Activated naive CD8-positive, alpha-beta T cell treated with anti-CD3 and anti-CD28 coated beads for 36 hours (primary cell): Measurements from ENCODE around the gene TFDP2. TPM values are rescaled to one million over a fixed set of nuclear protein-coding genes. Genes with fewer than 3 reads are reported as not detected.
A peak's percentile ranks its signal among the peaks of the same experiment; 100 is the strongest.

ENCODE experiments used
- DNase-seq: peaks from one replicate; pipeline ENCODE4 v3.0.0; 2021
- H3K27ac Mint-ChIP-seq: one replicate; pipeline ENCODE4 v1.8.0; 2022; ENCODE audit warnings: mild to moderate bottlenecking, moderate library complexity, mixed read lengths
- H3K27me3 Mint-ChIP-seq: one replicate; pipeline ENCODE4 v1.8.0; 2022; ENCODE audit warnings: mild to moderate bottlenecking, mixed read lengths
- H3K36me3 Mint-ChIP-seq: one replicate; pipeline ENCODE4 v1.8.0; 2021; ENCODE audit warnings: mild to moderate bottlenecking, mixed read lengths
- H3K4me1 Mint-ChIP-seq: one replicate; pipeline ENCODE4 v1.8.0; 2021; ENCODE audit warnings: mixed read lengths
- H3K4me3 Mint-ChIP-seq: one replicate; pipeline ENCODE4 v1.8.0; 2022; ENCODE audit warnings: mild to moderate bottlenecking, moderate library complexity, mixed read lengths
- H3K9me3 Mint-ChIP-seq: one replicate; pipeline ENCODE4 v1.8.0; 2022; ENCODE audit warnings: mixed read lengths
- total RNA-seq, 2 experiments: library from RNA; stranded (reverse); gene quantifications; one replicate each; pipeline ENCODE4 v1.2.3, GENCODE V29; 2021

The TFDP2 gene
- total RNA-seq, 2 experiments from 2014 or later = 28.1 to 32.0 TPM

DNA sequence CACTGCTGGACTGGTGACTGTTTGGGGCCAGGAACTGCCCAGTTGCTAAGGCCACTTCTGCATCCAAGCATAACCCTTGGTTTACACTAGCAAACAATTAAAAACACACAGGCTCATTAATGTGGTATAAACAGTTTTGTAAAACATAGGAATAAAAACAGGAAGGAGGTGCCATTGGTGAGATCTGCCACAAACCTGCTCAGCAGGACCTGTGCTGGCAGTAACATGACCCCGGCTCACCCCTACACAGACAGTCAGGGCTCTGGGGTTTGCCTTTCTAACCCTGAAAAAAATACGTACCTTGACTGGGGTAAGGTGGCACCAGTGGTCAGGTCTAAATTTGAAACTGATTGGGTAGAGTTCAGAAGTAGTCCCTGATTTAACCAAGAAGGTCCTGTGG, 196.7 kb downstream of the TFDP2 start:
- peaks cover 10% of the 10 kb centered on the region for H3K4me1 Mint-ChIP-seq
- no peaks in the 10 kb centered on the region for H3K9me3 Mint-ChIP-seq
- H3K27me3 Mint-ChIP-seq = no peaks in the 10 kb centered on the region
- H3K27ac Mint-ChIP-seq = no peak overlapping the region
- no peak overlapping the region for H3K4me3 Mint-ChIP-seq
- peaks cover 3% of the 10 kb centered on the region for H3K36me3 Mint-ChIP-seq
- DNase-seq = no peak

DNA sequence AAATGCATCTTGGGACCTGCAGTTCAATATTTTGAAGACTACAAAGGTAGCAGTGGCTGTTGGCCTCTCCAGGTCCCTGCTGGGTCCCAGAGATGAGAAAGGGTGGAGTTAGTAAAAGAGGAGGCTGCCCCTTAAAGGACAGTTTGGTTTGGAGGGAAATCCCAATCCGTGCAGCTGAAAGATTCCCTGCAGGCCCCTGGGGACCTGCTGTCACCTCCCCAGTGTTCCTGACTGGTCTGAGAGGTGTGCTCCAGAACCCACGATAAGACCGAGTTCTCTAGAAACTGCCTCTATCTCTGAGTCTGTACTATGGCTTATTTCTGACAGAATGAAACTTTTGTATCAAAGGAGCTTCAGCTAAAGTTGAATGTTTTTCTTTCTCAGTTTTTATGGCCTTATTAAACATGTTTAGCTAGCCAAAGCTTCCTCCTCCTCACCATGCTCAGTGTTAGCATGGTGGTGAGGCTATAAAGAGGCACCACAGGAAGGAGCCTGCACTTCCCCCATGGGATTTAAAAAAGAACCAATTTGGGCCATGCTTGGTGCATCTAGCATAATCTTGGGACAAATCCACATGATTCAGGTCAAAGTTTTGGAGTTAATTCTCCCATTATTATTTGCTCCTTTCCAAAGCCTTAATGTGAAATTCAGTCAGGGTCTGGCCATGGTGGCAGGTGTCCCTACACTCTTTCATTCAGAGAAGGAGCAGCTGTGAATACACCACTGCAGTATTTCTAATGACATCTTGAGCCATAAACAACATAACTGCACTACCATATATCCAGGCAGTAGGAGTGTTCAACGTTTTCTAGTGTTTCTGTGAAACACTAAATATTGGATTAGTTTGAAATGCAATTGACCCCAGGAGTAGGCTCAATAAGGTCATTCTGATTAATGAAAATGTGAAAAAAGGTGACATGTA, 198.5 kb downstream of the TFDP2 start:
- peaks cover 3% of the 10 kb centered on the region for H3K36me3 Mint-ChIP-seq
- no peaks in the 10 kb centered on the region for H3K9me3 Mint-ChIP-seq
- H3K4me3 Mint-ChIP-seq = no peak overlapping the region
- H3K4me1 Mint-ChIP-seq = peaks cover 10% of the 10 kb centered on the region
- DNase-seq = no peak
- H3K27ac Mint-ChIP-seq = no peak overlapping the region
- no peaks in the 10 kb centered on the region for H3K27me3 Mint-ChIP-seq

DNA sequence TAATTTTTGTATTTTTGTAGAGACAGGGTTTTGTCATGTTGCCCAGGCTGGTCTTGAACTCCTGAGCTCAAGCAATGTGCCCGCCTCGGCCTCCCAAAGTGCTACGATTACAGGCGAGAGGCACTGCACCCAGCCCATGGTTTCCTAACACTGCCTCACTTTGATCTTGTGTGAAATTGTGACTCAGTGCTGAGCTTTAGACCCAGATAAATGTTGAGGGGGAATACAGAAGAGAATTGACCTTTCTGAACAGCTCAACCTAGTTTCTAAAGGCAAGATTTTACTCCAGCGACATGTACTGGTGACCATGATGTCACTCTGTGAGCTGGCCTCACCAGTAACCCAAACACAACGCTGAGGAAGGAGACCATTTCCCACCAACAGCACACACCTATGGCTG, 199.4 kb downstream of the TFDP2 start:
- Mint-ChIP-seq H3K27me3 (no peaks in the 10 kb centered on the region), H3K4me1 (peaks cover 6% of the 10 kb centered on the region), H3K36me3 (peaks cover 3% of the 10 kb centered on the region), H3K27ac (no peak overlapping the region), H3K4me3 (no peak overlapping the region), H3K9me3 (no peaks in the 10 kb centered on the region)
- DNase-seq = no peak

DNA sequence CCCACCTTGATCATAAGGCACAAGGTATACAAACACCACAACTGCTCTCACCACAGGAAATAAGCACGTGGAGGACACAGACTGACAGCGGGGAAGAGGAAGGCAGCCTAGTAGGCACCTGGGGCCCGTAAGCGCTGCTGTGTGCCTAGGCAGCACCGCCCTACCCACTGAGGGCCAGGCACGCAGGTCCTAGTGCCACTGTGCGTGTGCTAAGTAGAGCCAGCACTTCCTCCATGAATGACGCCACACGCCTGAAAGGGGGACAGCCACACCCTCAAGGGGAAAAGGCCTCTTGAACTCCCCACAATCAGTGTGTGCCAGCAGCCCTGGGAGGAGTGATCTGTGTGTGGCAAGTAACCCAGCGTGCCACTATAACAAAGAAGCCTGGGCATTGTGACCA, 199.9 kb downstream of the TFDP2 start:
- Mint-ChIP-seq H3K4me1 (peaks cover 5% of the 10 kb centered on the region), H3K27me3 (no peaks in the 10 kb centered on the region), H3K27ac (no peak overlapping the region), H3K9me3 (no peaks in the 10 kb centered on the region), H3K4me3 (no peak overlapping the region), H3K36me3 (peaks cover 3% of the 10 kb centered on the region)
- DNase-seq = no peak

DNA sequence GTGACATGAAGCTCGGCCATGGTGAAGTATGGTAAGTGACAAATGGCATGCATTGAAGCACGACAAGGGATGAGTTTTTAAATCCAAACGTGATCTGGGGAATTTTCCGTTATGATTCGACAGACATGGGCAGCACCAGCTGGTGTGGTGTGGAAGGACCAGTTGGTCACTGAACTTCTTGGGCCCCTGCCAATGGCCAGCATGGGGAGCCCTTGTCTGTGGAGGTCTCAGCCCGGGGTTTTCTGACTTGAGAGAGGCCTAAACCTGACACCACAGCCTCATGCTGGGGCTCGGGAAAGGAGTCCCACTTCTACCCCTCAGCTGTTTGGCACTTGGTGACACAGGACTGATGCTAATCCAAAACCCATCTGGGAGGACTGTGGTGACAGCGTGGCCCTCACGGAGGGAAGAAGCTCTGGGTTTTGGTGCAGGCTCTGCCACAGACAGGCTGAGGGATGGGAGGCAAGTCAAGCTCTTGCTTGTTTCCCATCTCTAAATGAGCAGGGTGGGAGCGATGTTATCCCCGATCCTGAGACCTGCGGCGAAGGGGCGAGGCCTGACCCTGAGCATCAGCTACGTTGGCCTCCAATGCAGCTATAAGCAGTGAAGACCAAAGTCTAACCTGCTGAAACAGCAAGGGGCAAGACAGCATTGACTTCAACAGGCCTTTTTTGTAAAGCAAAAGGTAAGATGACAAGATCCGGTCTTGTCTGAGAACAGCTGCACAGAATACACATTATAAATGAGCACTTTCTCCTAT, 203.4 kb downstream of the TFDP2 start:
- H3K27me3 Mint-ChIP-seq = no peaks in the 10 kb centered on the region
- no peak for DNase-seq
- peaks cover 3% of the 10 kb centered on the region for H3K36me3 Mint-ChIP-seq
- H3K4me3 Mint-ChIP-seq = no peak overlapping the region
- H3K9me3 Mint-ChIP-seq = no peaks in the 10 kb centered on the region
- H3K27ac Mint-ChIP-seq = no peak overlapping the region
- H3K4me1 Mint-ChIP-seq = peaks cover 13% of the 10 kb centered on the region

DNA sequence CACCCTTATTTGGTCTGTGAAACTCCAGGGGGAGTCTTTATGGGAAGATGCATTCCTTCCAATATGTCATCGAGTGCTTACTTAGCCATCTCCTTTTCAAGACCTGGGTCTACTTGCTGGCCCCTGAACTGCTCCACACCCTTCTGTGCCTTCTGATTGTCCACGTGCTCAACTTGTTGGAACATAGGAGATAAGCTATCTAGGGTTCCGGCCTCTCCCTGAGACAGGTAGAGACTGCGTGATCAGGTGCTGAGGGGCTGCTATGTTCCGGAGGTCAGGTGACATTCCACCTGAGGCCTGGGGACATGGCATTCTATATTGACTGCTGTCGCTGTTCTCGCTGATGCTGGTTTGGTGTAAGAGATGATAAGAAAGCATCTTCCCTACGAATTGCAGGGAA, 207.3 kb downstream of the TFDP2 start:
- no peak for DNase-seq
- Mint-ChIP-seq H3K4me1 (peaks cover 14% of the 10 kb centered on the region), H3K36me3 (no peaks in the 10 kb centered on the region), H3K27me3 (no peaks in the 10 kb centered on the region), H3K4me3 (no peak overlapping the region), H3K9me3 (no peaks in the 10 kb centered on the region), H3K27ac (no peak overlapping the region)

DNA sequence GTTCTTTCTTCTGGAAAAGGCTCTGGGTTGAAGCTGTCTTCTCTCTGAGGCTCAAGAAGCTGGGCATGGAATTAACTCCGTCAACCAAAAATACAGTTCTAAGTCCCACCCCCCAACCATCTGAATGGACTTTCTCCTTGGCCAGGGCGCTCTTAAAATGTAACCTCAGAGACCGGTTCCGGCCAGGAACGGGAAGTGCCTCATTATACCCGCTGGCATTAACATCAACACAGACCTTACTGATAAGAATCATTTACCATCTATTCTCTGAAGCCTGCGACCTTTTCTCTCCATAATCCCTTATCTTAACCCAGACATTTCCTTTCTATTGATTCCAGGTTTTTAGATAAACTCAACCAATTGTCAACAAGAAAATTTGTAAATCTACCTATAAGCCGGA, 208.3 kb downstream of the TFDP2 start:
- Mint-ChIP-seq H3K27ac (no peak overlapping the region), H3K9me3 (no peaks in the 10 kb centered on the region), H3K4me1 (peaks cover 14% of the 10 kb centered on the region), H3K36me3 (no peaks in the 10 kb centered on the region), H3K27me3 (no peaks in the 10 kb centered on the region), H3K4me3 (no peak overlapping the region)
- DNase-seq = no peak

DNA sequence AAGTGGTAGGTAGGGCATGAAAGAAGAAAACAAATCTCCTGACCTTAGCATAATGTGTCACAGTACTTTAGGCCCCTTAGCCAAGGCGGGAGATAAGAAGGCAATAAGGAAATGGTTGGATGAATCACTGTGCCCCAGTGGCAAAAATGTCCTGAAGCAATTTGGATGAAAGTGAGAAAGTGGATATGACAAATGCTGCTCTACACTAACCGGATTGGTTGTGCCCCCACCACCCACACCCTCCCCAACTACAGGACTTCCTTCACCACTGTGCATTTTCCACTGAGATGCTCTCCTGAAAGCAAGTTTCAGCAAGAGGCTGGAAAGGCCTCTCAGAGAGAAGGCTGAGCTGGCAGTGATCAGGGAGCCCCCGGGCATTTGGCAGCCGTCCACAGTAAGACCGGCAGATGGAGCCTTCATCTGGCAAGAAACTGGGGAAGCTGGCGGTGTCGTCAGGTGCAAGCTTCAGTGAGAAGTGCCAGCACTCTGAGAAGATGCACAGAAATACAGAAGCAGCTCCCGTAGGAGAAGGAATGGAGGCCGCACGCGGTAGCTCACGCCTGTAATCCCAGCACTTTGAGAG, 209.1 kb downstream of the TFDP2 start:
- Mint-ChIP-seq H3K9me3 (no peaks in the 10 kb centered on the region), H3K4me1 (peaks cover 14% of the 10 kb centered on the region), H3K36me3 (no peaks in the 10 kb centered on the region), H3K27me3 (no peaks in the 10 kb centered on the region), H3K27ac (peak overlapping the region; percentile 34), H3K4me3 (no peak overlapping the region)
- DNase-seq = peak; percentile 40

DNA sequence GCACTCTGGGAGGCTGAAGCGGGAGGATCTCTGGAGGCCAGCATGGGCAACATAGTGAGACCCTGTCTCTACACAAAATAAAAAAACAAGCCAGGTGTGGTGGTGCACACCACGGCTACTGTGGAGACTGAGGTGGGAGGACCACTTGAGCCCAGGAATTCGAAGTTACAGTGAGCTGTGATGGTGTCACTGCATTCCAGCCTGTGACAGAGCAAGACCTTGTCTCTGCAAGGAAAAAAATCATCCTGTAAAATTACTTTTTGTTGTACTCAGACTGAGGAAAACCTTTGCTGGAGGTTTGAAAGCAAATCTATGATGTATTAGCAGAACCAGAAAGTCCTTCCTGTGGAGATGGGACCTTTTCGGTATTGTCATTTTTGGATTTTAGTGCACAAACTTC, 209.6 kb downstream of the TFDP2 start:
- H3K27me3 Mint-ChIP-seq = no peaks in the 10 kb centered on the region
- H3K4me3 Mint-ChIP-seq = no peak overlapping the region
- no peaks in the 10 kb centered on the region for H3K9me3 Mint-ChIP-seq
- no peaks in the 10 kb centered on the region for H3K36me3 Mint-ChIP-seq
- DNase-seq = no peak
- H3K4me1 Mint-ChIP-seq = peaks cover 14% of the 10 kb centered on the region
- no peak overlapping the region for H3K27ac Mint-ChIP-seq

DNA sequence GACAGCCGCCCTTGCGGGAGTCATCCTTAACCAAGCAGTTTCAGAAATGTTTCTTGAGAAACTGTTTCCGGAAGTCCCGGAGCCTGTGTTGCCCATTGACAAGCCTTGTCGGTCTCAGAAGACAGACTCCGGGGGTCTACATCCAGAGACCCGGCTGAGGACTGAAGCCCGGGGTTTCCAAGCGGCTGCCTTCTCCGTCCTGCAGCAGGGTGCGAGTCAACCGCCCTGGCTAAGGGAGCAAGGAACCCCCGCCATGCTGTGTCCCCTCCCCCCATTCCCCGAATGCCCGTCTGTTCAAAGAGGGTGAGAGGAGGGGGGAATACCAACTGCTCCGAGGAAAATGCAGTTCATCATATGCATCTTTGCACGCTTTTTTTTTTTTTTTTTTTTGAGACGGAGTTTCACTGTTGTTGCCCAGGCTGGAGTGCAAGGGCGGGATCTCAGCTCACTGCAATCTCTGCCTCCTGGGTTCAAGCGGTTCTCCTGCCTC, 211.3 kb downstream of the TFDP2 start:
- Mint-ChIP-seq H3K9me3 (no peaks in the 10 kb centered on the region), H3K27ac (no peak overlapping the region), H3K4me1 (peaks cover 16% of the 10 kb centered on the region), H3K4me3 (no peak overlapping the region), H3K36me3 (no peaks in the 10 kb centered on the region), H3K27me3 (no peaks in the 10 kb centered on the region)
- no peak for DNase-seq

DNA sequence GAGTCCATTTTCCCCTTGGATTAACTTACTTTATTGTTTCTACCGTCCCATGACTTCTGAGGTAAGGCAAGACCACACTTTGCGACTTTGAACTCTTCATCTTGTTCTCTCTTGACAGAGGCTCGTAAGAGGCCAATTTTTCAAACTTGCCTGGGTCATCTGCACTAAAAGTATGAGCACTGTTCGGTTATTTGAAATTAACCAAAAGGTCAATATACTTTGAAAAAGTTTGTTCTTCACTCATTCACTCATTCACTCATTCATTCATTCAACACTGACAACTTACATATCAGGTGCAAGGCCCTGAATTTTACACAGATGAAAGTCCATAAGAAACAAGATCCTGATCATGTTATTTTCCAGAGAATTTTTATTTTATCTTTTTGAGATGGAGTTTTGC, 215.0 kb downstream of the TFDP2 start:
- Mint-ChIP-seq H3K27me3 (no peaks in the 10 kb centered on the region), H3K27ac (no peak overlapping the region), H3K4me3 (no peak overlapping the region), H3K9me3 (no peaks in the 10 kb centered on the region), H3K36me3 (no peaks in the 10 kb centered on the region), H3K4me1 (peaks cover 1% of the 10 kb centered on the region)
- no peak for DNase-seq

DNA sequence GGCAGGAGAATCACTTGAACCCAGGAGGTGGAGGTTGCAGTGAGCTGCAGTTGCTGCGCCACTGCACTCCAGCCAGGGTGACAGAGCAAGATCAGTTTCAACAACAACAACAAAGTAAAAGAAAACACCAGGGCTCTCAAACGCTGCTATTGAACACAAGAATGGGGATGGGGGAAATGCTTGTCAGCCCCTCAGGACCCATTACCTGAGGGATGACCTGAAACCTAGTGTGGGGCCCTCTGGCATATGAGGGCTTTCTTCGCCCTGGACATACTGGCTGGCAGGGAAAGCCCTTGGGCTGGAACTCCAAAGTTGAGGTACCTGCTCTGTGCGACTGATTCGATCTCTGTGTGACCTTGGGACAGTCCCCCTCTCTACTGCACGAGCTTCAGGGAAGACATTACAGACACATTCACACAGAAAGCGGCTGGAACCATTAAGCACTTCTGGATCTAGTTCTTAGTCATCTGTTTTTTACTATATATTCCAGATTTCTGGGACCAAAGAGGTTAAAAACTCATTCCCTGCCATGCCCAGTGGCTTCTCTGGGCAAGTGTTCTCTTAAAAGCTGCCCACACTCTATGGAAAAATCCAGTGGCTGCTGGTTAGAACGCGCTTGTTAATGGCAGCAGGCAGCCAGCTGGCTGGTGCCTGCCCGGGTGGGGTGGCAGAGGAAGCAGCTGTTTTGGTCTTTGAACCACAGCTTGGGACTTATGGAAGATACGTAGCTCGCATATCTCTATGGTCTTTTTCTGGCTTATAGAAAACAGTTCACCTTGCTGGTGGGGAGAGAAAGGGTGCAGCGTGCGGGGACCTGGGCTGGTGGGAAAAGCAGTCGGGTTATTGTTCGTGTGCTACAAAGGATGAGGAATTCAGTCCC, 215.7 kb downstream of the TFDP2 start:
- Mint-ChIP-seq H3K27me3 (no peaks in the 10 kb centered on the region), H3K4me1 (peaks cover 1% of the 10 kb centered on the region), H3K9me3 (no peaks in the 10 kb centered on the region), H3K4me3 (no peak overlapping the region), H3K27ac (no peak overlapping the region), H3K36me3 (peaks cover 2% of the 10 kb centered on the region)
- no peak for DNase-seq

DNA sequence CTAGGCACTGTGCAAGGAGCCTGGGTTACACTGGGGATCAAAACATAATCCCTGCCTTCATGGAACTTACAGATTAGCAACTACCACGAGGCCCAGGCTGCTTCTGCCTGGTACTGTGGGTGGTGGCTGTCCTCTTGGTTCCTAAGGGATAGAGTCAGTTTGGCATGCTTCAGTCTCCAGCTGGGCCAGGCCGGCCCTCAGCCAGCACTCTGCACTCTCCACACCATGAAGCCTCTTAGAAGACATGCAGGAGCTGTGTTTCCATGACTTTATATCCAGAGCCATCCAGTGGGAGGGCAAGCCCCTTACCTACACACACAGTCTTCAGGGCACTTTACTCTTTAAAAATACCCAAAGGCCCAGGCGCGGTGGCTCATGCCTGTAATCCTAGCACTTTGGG, 218.5 kb downstream of the TFDP2 start:
- no peak overlapping the region for H3K27ac Mint-ChIP-seq
- H3K4me3 Mint-ChIP-seq = no peak overlapping the region
- no peak for DNase-seq
- H3K4me1 Mint-ChIP-seq = peaks cover 1% of the 10 kb centered on the region
- H3K27me3 Mint-ChIP-seq = no peaks in the 10 kb centered on the region
- H3K36me3 Mint-ChIP-seq = peaks cover 15% of the 10 kb centered on the region
- no peaks in the 10 kb centered on the region for H3K9me3 Mint-ChIP-seq

DNA sequence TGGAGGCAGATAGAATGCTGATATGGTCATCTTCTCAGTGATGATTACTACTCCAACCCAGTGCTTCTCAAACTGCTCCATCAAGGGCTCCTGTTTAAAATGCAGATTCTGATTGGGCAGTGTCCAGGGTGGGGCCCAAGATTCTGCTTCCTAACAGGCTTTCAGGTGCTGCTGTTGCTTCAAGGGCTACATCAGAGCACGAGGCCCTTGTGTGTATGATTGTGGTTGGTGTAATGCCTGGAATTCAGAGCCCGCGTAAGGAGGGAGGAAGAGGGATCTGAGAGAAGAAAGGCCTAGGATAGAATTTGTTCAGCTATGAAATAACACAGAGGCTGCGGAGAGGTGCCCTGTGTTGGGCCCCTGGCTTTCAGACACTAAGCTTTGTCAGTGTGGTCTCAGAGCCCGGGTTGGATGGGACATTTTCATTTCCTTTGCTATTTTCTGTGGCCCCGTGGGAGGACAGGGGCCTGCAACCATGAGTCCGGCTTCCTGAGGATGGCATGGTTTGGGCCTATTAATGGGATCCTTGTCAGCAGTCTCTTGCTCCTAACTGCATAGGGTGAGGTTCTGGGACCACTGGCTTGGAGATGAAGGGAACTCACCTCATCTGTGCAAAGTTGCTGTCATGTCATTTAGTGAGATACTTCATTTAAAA, 219.9 kb downstream of the TFDP2 start:
- Mint-ChIP-seq H3K36me3 (peaks cover 20% of the 10 kb centered on the region), H3K27ac (no peak overlapping the region)

More for the DNA sequence above, 219.9 kb downstream of the TFDP2 start:
- Mint-ChIP-seq H3K4me1 (peaks cover 1% of the 10 kb centered on the region), H3K9me3 (no peaks in the 10 kb centered on the region), H3K27me3 (no peaks in the 10 kb centered on the region), H3K4me3 (no peak overlapping the region)
- no peak for DNase-seq
